ENCODE results near the gene GLT6D1.

DNA sequence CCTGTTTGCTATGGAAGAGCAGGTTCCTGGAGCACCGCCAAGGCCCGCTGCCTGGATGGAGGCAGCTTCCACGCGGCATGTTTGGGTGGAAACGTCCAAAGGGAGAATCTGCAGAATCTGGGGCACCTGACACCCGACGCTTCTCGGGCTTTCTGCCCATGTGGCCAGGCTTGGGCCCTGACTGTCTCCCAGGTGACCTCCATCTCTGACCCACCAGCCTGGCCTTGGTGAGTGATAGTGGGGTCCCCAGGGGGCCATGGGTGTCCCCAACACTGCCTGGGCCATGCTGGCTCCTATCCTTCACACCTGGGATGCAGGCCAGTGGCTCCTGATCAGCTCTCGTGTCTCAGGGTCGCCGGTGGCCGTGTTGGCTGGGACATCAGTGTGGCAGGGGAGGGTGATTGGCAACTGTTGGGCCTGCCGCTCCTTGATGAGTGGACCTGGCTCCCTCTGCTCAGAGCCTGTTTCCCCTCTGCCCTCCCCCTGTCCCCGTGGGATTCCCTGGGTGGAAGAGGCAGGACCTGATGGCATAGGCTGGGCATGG, 34.0 kb downstream of the GLT6D1 start:
- TF ChIP-seq, protein P1, sequence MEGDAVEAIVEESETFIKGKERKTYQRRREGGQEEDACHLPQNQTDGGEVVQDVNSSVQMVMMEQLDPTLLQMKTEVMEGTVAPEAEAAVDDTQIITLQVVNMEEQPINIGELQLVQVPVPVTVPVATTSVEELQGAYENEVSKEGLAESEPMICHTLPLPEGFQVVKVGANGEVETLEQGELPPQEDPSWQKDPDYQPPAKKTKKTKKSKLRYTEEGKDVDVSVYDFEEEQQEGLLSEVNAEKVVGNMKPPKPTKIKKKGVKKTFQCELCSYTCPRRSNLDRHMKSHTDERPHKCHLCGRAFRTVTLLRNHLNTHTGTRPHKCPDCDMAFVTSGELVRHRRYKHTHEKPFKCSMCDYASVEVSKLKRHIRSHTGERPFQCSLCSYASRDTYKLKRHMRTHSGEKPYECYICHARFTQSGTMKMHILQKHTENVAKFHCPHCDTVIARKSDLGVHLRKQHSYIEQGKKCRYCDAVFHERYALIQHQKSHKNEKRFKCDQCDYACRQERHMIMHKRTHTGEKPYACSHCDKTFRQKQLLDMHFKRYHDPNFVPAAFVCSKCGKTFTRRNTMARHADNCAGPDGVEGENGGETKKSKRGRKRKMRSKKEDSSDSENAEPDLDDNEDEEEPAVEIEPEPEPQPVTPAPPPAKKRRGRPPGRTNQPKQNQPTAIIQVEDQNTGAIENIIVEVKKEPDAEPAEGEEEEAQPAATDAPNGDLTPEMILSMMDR (IDR thresholded peaks at IDR 0.05) = no peak
- no peak for TF ChIP-seq POLR2A (IDR thresholded peaks at IDR 0.05)

Measured in testis (tissue), 2 donors.